ENCODE measurements around the gene HS6ST1.

The HS6ST1 gene

DNA sequence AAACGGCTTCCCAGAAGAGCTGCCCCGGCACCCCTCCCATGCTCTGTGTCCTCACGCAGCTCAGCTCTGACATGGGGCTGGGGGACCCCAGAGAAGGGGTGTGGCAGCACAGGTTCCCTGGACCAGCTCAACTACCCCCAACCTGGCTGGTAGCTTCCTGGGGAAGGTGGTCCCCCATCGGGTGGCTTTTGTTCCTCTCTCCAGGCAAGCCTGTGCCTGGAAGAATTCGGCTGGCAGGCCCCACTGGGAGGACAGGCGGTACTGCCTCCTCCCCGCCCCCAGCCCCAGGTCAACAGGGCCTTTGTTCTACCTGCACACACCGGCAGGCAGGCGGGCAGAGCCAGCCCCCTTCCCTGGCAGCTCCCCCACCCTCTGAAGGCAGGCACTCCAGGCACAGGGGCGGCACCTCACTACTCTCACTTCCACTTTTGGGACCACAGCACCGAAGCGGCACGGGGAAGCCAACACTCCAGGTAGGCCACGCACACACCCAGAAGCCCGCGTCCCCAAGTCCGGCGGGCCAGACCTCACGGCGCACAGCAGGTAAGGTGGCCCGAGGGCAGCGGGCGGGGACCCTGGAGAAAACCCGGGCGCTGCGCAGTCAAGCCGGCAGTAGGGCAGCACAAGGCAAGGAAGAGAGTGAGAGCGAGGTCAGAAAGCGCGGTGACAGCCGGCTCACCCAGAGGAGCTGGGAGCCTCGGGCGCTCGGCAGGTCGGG lies 1.3 kb downstream of the HS6ST1 start:
- peak; percentile 74 for DNase-seq (ENCODE audit: extremely low spot score)
- TF ChIP-seq, protein P1, sequence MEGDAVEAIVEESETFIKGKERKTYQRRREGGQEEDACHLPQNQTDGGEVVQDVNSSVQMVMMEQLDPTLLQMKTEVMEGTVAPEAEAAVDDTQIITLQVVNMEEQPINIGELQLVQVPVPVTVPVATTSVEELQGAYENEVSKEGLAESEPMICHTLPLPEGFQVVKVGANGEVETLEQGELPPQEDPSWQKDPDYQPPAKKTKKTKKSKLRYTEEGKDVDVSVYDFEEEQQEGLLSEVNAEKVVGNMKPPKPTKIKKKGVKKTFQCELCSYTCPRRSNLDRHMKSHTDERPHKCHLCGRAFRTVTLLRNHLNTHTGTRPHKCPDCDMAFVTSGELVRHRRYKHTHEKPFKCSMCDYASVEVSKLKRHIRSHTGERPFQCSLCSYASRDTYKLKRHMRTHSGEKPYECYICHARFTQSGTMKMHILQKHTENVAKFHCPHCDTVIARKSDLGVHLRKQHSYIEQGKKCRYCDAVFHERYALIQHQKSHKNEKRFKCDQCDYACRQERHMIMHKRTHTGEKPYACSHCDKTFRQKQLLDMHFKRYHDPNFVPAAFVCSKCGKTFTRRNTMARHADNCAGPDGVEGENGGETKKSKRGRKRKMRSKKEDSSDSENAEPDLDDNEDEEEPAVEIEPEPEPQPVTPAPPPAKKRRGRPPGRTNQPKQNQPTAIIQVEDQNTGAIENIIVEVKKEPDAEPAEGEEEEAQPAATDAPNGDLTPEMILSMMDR (IDR thresholded peaks at IDR 0.05; ENCODE audit: control extremely low read depth, extremely low read depth, low read depth, missing control alignments) = no peak
- POLR2A ChIA-PET = interaction anchor here (1.4 kb wide), 1 partner anchor 34 kb away, joined by 4 read pairs; no protein-coding TSS in a partner anchor
- CTCF ChIA-PET = interaction anchor here (1.2 kb wide), 1 partner anchor 8 kb away, joined by 5 read pairs; no protein-coding TSS in a partner anchor

DNA sequence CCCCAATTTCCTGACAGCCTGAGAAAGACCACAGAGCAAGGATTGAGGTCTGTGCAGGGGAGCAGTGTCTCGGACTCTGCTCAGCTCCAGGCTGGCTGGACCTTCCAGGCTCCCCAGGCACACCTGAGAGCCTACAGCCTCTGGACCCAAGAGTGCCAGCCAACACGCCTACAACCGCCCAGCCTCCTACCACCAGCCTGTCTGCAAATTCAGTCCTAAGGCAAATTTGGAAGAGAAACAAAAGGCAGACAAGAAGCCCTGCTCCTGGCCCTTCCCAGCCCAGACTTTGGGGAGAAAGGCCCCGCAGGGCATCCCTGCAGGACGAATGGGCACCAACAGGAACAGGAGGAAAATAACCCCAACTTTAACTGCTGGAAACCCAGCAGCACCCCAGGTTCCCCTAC lies 1.9 kb downstream of the HS6ST1 start:
- TF ChIP-seq, protein P1 (IDR thresholded peaks at IDR 0.05; ENCODE audit: control extremely low read depth, extremely low read depth, low read depth, missing control alignments) = no peak
- ChIA-PET POLR2A (interaction anchor here (1.4 kb wide), 1 partner anchor 34 kb away, joined by 4 read pairs; no protein-coding TSS in a partner anchor), CTCF (interaction anchor here (1.2 kb wide), 1 partner anchor 8 kb away, joined by 5 read pairs; no protein-coding TSS in a partner anchor)
- DNase-seq (ENCODE audit: extremely low spot score) = no peak

DNA sequence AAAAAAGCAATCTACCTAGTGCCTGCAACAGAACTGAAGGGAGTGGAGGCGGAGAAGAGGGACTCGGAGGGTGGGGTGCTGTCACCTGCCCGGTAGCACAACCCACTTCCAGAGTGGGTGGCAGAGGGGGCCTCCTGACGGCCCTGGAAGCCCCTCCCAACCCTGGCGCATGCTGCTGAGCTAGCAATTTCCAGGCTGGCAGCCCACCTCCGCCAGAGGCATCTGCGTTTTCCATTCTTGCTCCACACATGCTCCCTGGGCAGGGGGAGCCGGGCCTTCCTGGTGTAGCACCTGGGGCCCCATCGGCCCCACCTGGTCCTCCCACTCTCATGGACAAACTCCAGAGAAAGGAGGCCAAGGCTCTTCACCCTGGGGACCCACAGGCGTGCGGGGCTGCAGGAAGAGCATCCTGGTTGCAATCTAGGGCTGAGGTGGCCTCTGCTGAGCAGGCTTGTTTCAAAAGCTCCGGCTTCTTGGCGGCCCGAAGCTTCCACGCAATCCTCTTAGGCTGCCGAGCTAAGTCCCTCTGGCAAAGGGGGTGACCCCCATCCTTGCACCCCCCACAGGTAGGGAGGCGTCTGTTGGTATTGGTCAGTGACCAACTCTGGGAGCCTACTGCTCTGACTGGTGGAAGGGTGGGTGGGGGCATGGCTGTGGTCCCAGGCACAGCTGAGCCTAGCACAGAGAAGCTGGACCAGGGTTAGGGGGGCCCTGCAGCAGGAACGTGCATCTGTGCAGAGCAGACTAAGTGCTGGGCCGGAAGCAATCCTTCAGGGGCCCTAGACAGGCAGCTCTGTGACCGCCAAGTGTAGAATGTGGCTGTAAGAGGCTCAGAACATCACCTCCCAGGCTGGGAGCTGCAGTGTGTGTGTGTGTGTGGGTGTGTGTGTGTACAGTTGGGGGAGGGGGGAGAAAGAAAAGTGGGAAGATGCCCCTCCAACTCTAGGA lies 2.6 kb downstream of the HS6ST1 start:
- CTCF ChIA-PET = interaction anchor here (1.3 kb wide), 1 partner anchor 11 kb away, joined by 4 read pairs; no protein-coding TSS in a partner anchor
- no peak for DNase-seq (ENCODE audit: extremely low spot score)
- POLR2A ChIA-PET = interaction anchor here (1.4 kb wide), 1 partner anchor 33 kb away, joined by 4 read pairs; no protein-coding TSS in a partner anchor
- TF ChIP-seq, protein P1 (IDR thresholded peaks at IDR 0.05; ENCODE audit: control extremely low read depth, extremely low read depth, low read depth, missing control alignments) = no peak

- TF ChIP-seq, protein P1 (IDR thresholded peaks at IDR 0.05; ENCODE audit: control extremely low read depth, extremely low read depth, low read depth, missing control alignments) = no peak
- ChIA-PET POLR2A (interaction anchor here (1.4 kb wide), 1 partner anchor 32 kb away, joined by 4 read pairs; no protein-coding TSS in a partner anchor), CTCF (interaction anchor here (1.3 kb wide), 1 partner anchor 10 kb away, joined by 4 read pairs; no protein-coding TSS in a partner anchor)
- no peak for DNase-seq (ENCODE audit: extremely low spot score)
These were observed 3.4 kb downstream of the HS6ST1 start for GRCh38 chr2:128315122-128315828.

GRCh38 chr2:128314348-128315121 lies 4.1 kb downstream of the HS6ST1 start:
- DNase-seq (ENCODE audit: extremely low spot score) = no peak
- ChIA-PET CTCF (no interaction called here), POLR2A (no interaction called here)
- TF ChIP-seq, protein P1 (IDR thresholded peaks at IDR 0.05; ENCODE audit: control extremely low read depth, extremely low read depth, low read depth, missing control alignments) = no peak
